RWPE1 (cell line): Measurements from ENCODE around the gene PMFBP1.

ENCODE experiments used
- CTCF ChIA-PET: fragments of 350-600 bp; sonication (Branson Sonifier 250); formaldehyde crosslinking; extraction: SDS; loops from one replicate; lab custom pipeline; 2021; lab: Yijun Ruan, JAX
- POLR2A ChIA-PET: fragments of 400-600 bp; formaldehyde crosslinking; extraction: SDS; loops from one replicate; lab custom pipeline; 2020; ENCODE audit warnings: antibody characterized with exemption; ENCODE audit not compliant: low non-redundant PET; lab: Yijun Ruan, JAX
- DNase-seq: peaks from one replicate; pipeline ENCODE4 v3.0.0; 2012; ENCODE audit warnings: low spot score
- H3K27ac ChIP-seq: fragments of 450-650 bp; 2 replicates; pipeline ENCODE4 v1.5.1; 2017
- CTCF ChIP-seq: fragments of 450-650 bp; conservative IDR thresholded peaks from 2 replicates; pipeline ENCODE4 v1.5.1; 2017; ENCODE audit warnings: low read depth, mild to moderate bottlenecking

Gene PMFBP1

GRCh38 chr16:72108353-72109102, 63.4 kb downstream of the PMFBP1 start:
- CTCF ChIA-PET, result no interaction called here
- no peak overlapping the region for H3K27ac ChIP-seq
- no peak for TF ChIP-seq CTCF
- no peak for DNase-seq
- POLR2A ChIA-PET, result no interaction called here

DNA sequence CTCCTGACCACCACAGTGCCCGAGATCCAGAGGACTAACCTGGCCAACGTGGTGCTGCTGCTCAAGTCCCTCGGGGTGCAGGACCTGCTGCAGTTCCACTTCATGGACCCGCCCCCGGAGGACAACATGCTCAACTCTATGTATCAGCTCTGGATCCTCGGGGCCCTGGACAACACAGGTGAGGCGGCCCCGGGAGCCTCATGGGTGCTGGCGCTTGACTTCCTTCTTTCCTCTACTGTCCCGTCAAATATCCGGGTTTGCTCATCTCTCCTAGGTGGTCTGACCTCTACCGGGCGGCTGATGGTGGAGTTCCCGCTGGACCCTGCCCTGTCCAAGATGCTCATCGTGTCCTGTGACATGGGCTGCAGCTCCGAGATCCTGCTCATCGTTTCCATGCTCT, 64.6 kb downstream of the PMFBP1 start:
- POLR2A ChIA-PET, result no interaction called here
- CTCF ChIA-PET, result no interaction called here

GRCh38 chr16:72105978-72106377, 66.0 kb downstream of the PMFBP1 start:
- ChIA-PET CTCF (no interaction called here), POLR2A (no interaction called here)
- DNase-seq, result no peak
- no peak overlapping the region for H3K27ac ChIP-seq
- no peak for TF ChIP-seq CTCF

More for the DNA sequence above, 64.6 kb downstream of the PMFBP1 start:
- no peak for TF ChIP-seq CTCF
- DNase-seq, result no peak
- no peak overlapping the region for H3K27ac ChIP-seq

- POLR2A ChIA-PET, result no interaction called here
Observed at GRCh38 chr16:72104905-72105304, 67.0 kb downstream of the PMFBP1 start.

DNA sequence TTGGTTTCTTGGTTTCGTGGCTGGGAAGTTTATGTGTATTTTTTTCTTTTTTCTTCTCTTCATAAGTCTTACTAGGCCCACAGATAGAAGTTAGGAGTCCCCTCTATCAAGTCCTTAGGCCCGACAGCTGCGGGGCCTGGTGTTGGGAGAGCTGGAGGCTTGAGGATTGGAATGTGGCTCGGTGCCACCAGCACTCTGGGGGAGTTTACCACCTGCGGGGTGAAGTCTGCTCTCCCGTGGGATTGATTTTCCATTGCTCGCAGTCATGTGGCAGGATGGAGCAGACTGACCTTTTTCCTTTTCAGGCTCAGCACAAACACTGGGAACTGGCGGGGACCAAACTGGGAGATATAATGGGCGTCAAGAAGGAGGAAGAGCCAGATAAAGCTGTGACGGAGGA, 70.8 kb downstream of the PMFBP1 start:
- ChIA-PET CTCF (no interaction called here), POLR2A (no interaction called here)
- DNase-seq, result no peak
- TF ChIP-seq CTCF, result no peak
- no peak overlapping the region for H3K27ac ChIP-seq

More at GRCh38 chr16:72104905-72105304, 67.0 kb downstream of the PMFBP1 start:
- H3K27ac ChIP-seq, result no peak overlapping the region
- TF ChIP-seq CTCF, result no peak
- DNase-seq, result no peak
- CTCF ChIA-PET, result no interaction called here

- ChIA-PET POLR2A (no interaction called here), CTCF (interaction anchor here (0.6 to 1.0 kb wide), 3 partner anchors 12 to 689 kb away, joined by 3 to 4 read pairs (median 4); no protein-coding TSS in a partner anchor)
- peak; percentile 56 for TF ChIP-seq CTCF
- peak; percentile 64 for DNase-seq
- no peak overlapping the region for H3K27ac ChIP-seq
Observed at GRCh38 chr16:72099377-72099818, 72.6 kb downstream of the PMFBP1 start.
